Spleen (tissue), 11 donors: Measurements from ENCODE around the gene TRIM56. TPM values are rescaled to one million over a fixed set of nuclear protein-coding genes. Genes with fewer than 3 reads are reported as not detected.
A peak's percentile ranks its signal among the peaks of the same experiment; 100 is the strongest.
"Not testable (repeated sequence)": the region's sequence is repeated elsewhere in the genome, so short reads cannot be mapped to it uniquely, and the experiment has no call there.

Experiments
- DNase-seq: peaks from one replicate; pipeline ENCODE4 v3.0.0-alpha.2; 2020
- H3K27ac ChIP-seq, 8 donors: fragments of 200-600 bp; sonication (generic) in 7 of 8; 1 replicate in 4 of 8; 2 replicates in 4 of 8; pipeline versions ENCODE4 v1.5.0 to v1.8.0; 2016 to 2021; ENCODE audit warnings: inconsistent platforms in 4 of 8, mild to moderate bottlenecking in 4 of 8, moderate library complexity in 1 of 8
- H3K27me3 ChIP-seq, 7 donors: fragments of 200-600 bp; sonication (generic) in 6 of 7; replicated peaks in 1 of 7; 1 replicate in 4 of 7; 2 replicates in 3 of 7; pipeline versions ENCODE4 v1.5.0 to v1.8.0; 2016 to 2021; ENCODE audit warnings: inconsistent platforms in 3 of 7, mild to moderate bottlenecking in 1 of 7
- H3K36me3 ChIP-seq, 6 donors: fragments of 200-600 bp; sonication (generic) in 5 of 6; 1 replicate in 4 of 6; 2 replicates in 2 of 6; pipeline versions ENCODE4 v1.5.0 to v1.8.0; 2016 to 2021; ENCODE audit warnings: inconsistent platforms in 2 of 6
- H3K4me1 ChIP-seq, 6 donors: fragments of 200-600 bp; sonication (generic) in 5 of 6; 1 replicate in 3 of 6; 2 replicates in 3 of 6; pipeline versions ENCODE4 v1.5.0 to v1.8.0; 2016 to 2021; ENCODE audit warnings: inconsistent platforms in 3 of 6
- H3K4me3 ChIP-seq, 8 donors: fragments of 200-600 bp; sonication (generic) in 7 of 8; 1 replicate in 4 of 8; 2 replicates in 4 of 8; pipeline versions ENCODE4 v1.5.0 to v1.8.0; 2016 to 2021; ENCODE audit warnings: inconsistent platforms in 4 of 8, mild to moderate bottlenecking in 4 of 8, moderate library complexity in 2 of 8
- H3K9me3 ChIP-seq, 8 donors: fragments of 200-600 bp; sonication (generic) in 7 of 8; 1 replicate in 4 of 8; 2 replicates in 4 of 8; pipeline versions ENCODE4 v1.5.0 to v1.8.0; 2016 to 2021; ENCODE audit warnings: inconsistent platforms in 4 of 8
- CTCF ChIP-seq, 11 experiments: fragments of 200-600 bp in 7 of 11; fragments of 450-650 bp in 4 of 11; sonication (generic) in 4 of 11; IDR thresholded peaks in 8 of 11; conservative IDR thresholded peaks in 3 of 11; 1 replicate in 7 of 11; 2 replicates in 4 of 11; pipeline versions ENCODE4 v1.4.0 to v1.8.0; 2016 to 2021; ENCODE audit warnings: antibody characterized with exemption in 11 of 11, inconsistent platforms in 4 of 11, mild to moderate bottlenecking in 1 of 11
- POLR2A ChIP-seq, 3 donors: fragments of 450-650 bp; IDR thresholded peaks; one replicate each; pipeline ENCODE4 v1.5.1; 2017; ENCODE audit warnings: antibody characterized with exemption in 3 of 3, mild to moderate bottlenecking in 1 of 3
- POLR2AphosphoS5 ChIP-seq, 3 donors: sonication (generic); formaldehyde crosslinking; IDR thresholded peaks; one replicate each; pipeline ENCODE4 v1.5.1; 2017; ENCODE audit warnings: antibody characterized with exemption in 3 of 3
- WGBS, 5 donors: extraction: QIAGEN DNeasy Blood & Tissue Kit in 3 of 5; methylation state at CpG; one replicate each; pipeline versions ENCODE4 v1.1.5 to v1.1.7; 2013 to 2018; 5-methylcytosine and 5-hydroxymethylcytosine counted together
- intact Hi-C: fragments of 100-400 bp; cut with DNase I; formaldehyde crosslinking; loops from one replicate; pipeline ENCODE4 v1.15.0; 2023; ENCODE audit warnings: low total_unique reads
- polyA plus RNA-seq, 3 donors: library from polyadenylated mRNA; stranded (reverse); fragments of 200-250 nt; gene quantifications; one replicate each; pipeline ENCODE4 v1.2.1, GENCODE V29; 2013
- total RNA-seq, 7 donors: library from RNA; depleted of rRNA in 3 of 7; stranded (reverse); fragments of >200 nt in 3 of 7; fragmentation: NEBNext Ultra II Directional in 4 of 7; extraction: Animal tissue kit (Norgen Biotek cat#: 25700) in 4 of 7; gene quantifications; one replicate each; pipeline versions ENCODE4 v1.1.0 to v1.2.1, GENCODE V29; 2016 to 2021
- donor health status: healthy with polysubstance abuse.
- donor health status: DM: no; HTN: no; CAD: no; lungs with moderate emphysema.
- donor health status: DM: no; HTN: no; CAD: no.
- donor health status: Bipolar disorder and iron deficiency.
- donor health status: healthy.
- donor health status: DM: no; HTN: no; CAD: no.
- donor health status: DM: yes; HTN: yes; CAD: no.

TRIM56 gene
- total and polyA plus RNA-seq, 10 donors = 5.0 to 82.2 (median 38.5) TPM

GRCh38 chr7:101120315-101120714 lies 35.0 kb downstream of the TRIM56 start:
- H3K9me3 ChIP-seq = no peaks in the 10 kb centered on the region
- TF ChIP-seq CTCF (IDR thresholded peaks at IDR 0.05 in 8 of 11, conservative IDR thresholded peaks at IDR 0.05 in 3 of 11) = no peak
- no peak for TF ChIP-seq POLR2A (IDR thresholded peaks at IDR 0.05)
- no peak for TF ChIP-seq POLR2AphosphoS5 (IDR thresholded peaks at IDR 0.05)
- no peak overlapping the region for H3K4me3 ChIP-seq
- peaks cover 0 to 38% (median 18%) of the 10 kb centered on the region in 6 donors for H3K4me1 ChIP-seq
- 56 to 94% (median 78%) methylated on average over 3 to 4 of the region's 4 CpGs for WGBS, 5 donors
- H3K36me3 ChIP-seq = no peaks in the 10 kb centered on the region
- peaks cover 0 to 45% (median 0%) of the 10 kb centered on the region in 7 donors for H3K27me3 ChIP-seq
- intact Hi-C loops = no loop called here
- DNase-seq = no peak
- peak overlapping the region in 1 of 8 donors; percentile 4 for H3K27ac ChIP-seq

- peaks cover 7 to 51% (median 31%) of the 10 kb centered on the region in 6 donors for H3K4me1 ChIP-seq
Measured at GRCh38 chr7:101121631-101121990, 36.3 kb downstream of the TRIM56 start.

GRCh38 chr7:101121991-101122932 lies 37.0 kb downstream of the TRIM56 start:
- Histone ChIP-seq H3K9me3 (no peaks in the 10 kb centered on the region), H3K27me3 (peaks cover 0 to 64% (median 0%) of the 10 kb centered on the region in 7 donors), H3K27ac (peak overlapping the region; percentile 36 to 82 (median 76)), H3K36me3 (no peaks in the 10 kb centered on the region), H3K4me1 (peaks cover 12 to 57% (median 38%) of the 10 kb centered on the region in 6 donors), H3K4me3 (peak overlapping the region in 6 of 8 donors; percentile 7 to 61 (median 25))
- WGBS, 5 donors = 24 to 29% (median 28%) methylated on average over 17 of the region's 17 CpGs
- DNase-seq = no peak
- intact Hi-C loops = no loop called here
- TF ChIP-seq POLR2A (IDR thresholded peaks at IDR 0.05) (no peak), POLR2AphosphoS5 (IDR thresholded peaks at IDR 0.05) (peak in 2 of 3 donors; percentile 47 to 51)

More at GRCh38 chr7:101121631-101121990, 36.3 kb downstream of the TRIM56 start:
- H3K9me3 ChIP-seq, DNase-seq, H3K36me3 ChIP-seq, intact Hi-C loops: not testable (repeated sequence)
- WGBS, 5 donors = 69 to 79% (median 71%) methylated on average over 8 to 9 of the region's 9 CpGs
- Histone ChIP-seq H3K4me3 (peak overlapping the region in 1 of 8 donors; percentile 27), H3K27ac (peak overlapping the region in 7 of 8 donors; percentile 67 to 82 (median 77)), H3K27me3 (peaks cover 0 to 58% (median 0%) of the 10 kb centered on the region in 7 donors)

- peak overlapping the region; percentile 36 to 82 (median 76) for H3K27ac ChIP-seq
- H3K27me3 ChIP-seq = peaks cover 0 to 70% (median 0%) of the 10 kb centered on the region in 7 donors
- no peaks in the 10 kb centered on the region for H3K9me3 ChIP-seq
- peak overlapping the region in 1 of 8 donors; percentile 61 for H3K4me3 ChIP-seq
- 87 to 96% (median 92%) methylated on average over 11 of the region's 11 CpGs for WGBS, 5 donors
- intact Hi-C loops = no loop called here
- peaks cover 12 to 66% (median 42%) of the 10 kb centered on the region in 6 donors for H3K4me1 ChIP-seq
- TF ChIP-seq POLR2AphosphoS5 (IDR thresholded peaks at IDR 0.05) (no peak), POLR2A (IDR thresholded peaks at IDR 0.05) (no peak), CTCF (IDR thresholded peaks at IDR 0.05 in 8 of 11, conservative IDR thresholded peaks at IDR 0.05 in 3 of 11) (no peak)
- no peak for DNase-seq
- no peaks in the 10 kb centered on the region for H3K36me3 ChIP-seq
Measured at GRCh38 chr7:101122933-101123702, 37.8 kb downstream of the TRIM56 start.
